H4 (cell line): ENCODE measurements around the gene ERP27. TPM values are rescaled to one million over a fixed set of nuclear protein-coding genes. Genes with fewer than 3 reads are reported as not detected.
A peak's percentile ranks its signal among the peaks of the same experiment; 100 is the strongest.

ENCODE experiments used
- DNase-seq: peaks from one replicate; pipeline ENCODE4 v3.0.0-alpha.2; 2015; ENCODE audit warnings: low spot score
- total RNA-seq: library from RNA; depleted of rRNA; stranded (reverse); fragments of >200 nt; shearing (Covaris generic); gene quantifications from 2 replicates; pipeline ENCODE4 v1.2.3, GENCODE V29; 2014

ERP27 gene
- total RNA-seq, 1 experiment from 2014 or later, result not detected

- DNase-seq, result no peak
Observed at GRCh38 chr12:14903386-14904098, 34.8 kb downstream of the ERP27 start.

- peak; percentile 27 for DNase-seq
Observed at GRCh38 chr12:14902465-14902864, 35.9 kb downstream of the ERP27 start.

- no peak for DNase-seq
Observed at GRCh38 chr12:14901228-14901562, 37.1 kb downstream of the ERP27 start.

GRCh38 chr12:14900521-14901227 lies 37.7 kb downstream of the ERP27 start:
- no peak for DNase-seq

- DNase-seq, result peak; percentile 22
Observed at GRCh38 chr12:14896521-14897169, 41.7 kb downstream of the ERP27 start.

- no peak for DNase-seq
Observed at GRCh38 chr12:14893506-14894250, 44.7 kb downstream of the ERP27 start.

- DNase-seq, result peak; percentile 53
Observed at GRCh38 chr12:14892726-14893505, 45.4 kb downstream of the ERP27 start.

GRCh38 chr12:14890701-14891100 lies 47.6 kb downstream of the ERP27 start:
- no peak for DNase-seq

- no peak for DNase-seq
Observed at GRCh38 chr12:14886271-14886670, 52.1 kb downstream of the ERP27 start.

- peak; percentile 84 for DNase-seq
Observed at GRCh38 chr12:14885718-14886221, 52.6 kb downstream of the ERP27 start, which contains the start of gene MGP. Gene MGP (minus strand): TSS chr12:14885854. CDS start chr12:14885791, 63 bp downstream.

- peak; percentile 88 for DNase-seq
Observed at GRCh38 chr12:14884458-14884878, 53.9 kb downstream of the ERP27 start.

- DNase-seq, result no peak
Observed at GRCh38 chr12:14883686-14884085, 54.7 kb downstream of the ERP27 start.

- DNase-seq, result no peak
Observed at GRCh38 chr12:14880890-14881453, 57.4 kb downstream of the ERP27 start.

GRCh38 chr12:14879222-14879933 lies 59.0 kb downstream of the ERP27 start:
- no peak for DNase-seq

- no peak for DNase-seq
Observed at GRCh38 chr12:14878488-14878887, 59.8 kb downstream of the ERP27 start.

- DNase-seq, result no peak
Observed at GRCh38 chr12:14876833-14877232, 61.5 kb downstream of the ERP27 start.

- DNase-seq, result no peak
Observed at GRCh38 chr12:14874882-14875281, 63.5 kb downstream of the ERP27 start.

GRCh38 chr12:14873440-14874185 lies 64.7 kb downstream of the ERP27 start:
- DNase-seq, result no peak

GRCh38 chr12:14871886-14872285 lies 66.5 kb downstream of the ERP27 start:
- no peak for DNase-seq
